Neural progenitor cell (in vitro differentiated cells): ENCODE measurements around the gene ACTR3. TPM values are rescaled to one million over a fixed set of nuclear protein-coding genes. Genes with fewer than 3 reads are reported as not detected.

Experiments used
- DNase-seq: peaks from one replicate; pipeline ENCODE4 v3.0.0-alpha.2; 2016; ENCODE audit warnings: low spot score
- H2AFZ ChIP-seq: fragments of 200-600 bp; sonication (generic); replicated peaks from 2 replicates; pipeline ENCODE4 v1.6.1; 2016; ENCODE audit warnings: antibody characterized with exemption
- H3F3A ChIP-seq: fragments of 200-600 bp; sonication (generic); 2 replicates; pipeline ENCODE4 v1.6.1; 2016; ENCODE audit warnings: antibody characterized with exemption, low read depth
- H3K27ac ChIP-seq: fragments of 200-600 bp; sonication (generic); 2 replicates; pipeline ENCODE4 v1.5.1; 2016; ENCODE audit warnings: mild to moderate bottlenecking
- H3K27me3 ChIP-seq: fragments of 200-600 bp; sonication (generic); 2 replicates; pipeline ENCODE4 v1.6.1; 2016; ENCODE audit warnings: mild to moderate bottlenecking, moderate library complexity
- H3K36me3 ChIP-seq: fragments of 200-600 bp; sonication (generic); 2 replicates; pipeline ENCODE4 v1.5.1; 2016
- H3K4me1 ChIP-seq: fragments of 200-600 bp; sonication (generic); 2 replicates; pipeline ENCODE4 v1.6.1; 2016; ENCODE audit warnings: mixed run types
- H3K4me2 ChIP-seq: fragments of 200-600 bp; sonication (generic); 2 replicates; pipeline ENCODE4 v1.6.1; 2016
- H3K4me3 ChIP-seq: fragments of 200-600 bp; sonication (generic); 2 replicates; pipeline ENCODE4 v1.5.1; 2016
- H3K79me2 ChIP-seq: fragments of 200-600 bp; sonication (generic); 2 replicates; pipeline ENCODE4 v1.6.1; 2016; ENCODE audit warnings: low read depth
- H3K9ac ChIP-seq: fragments of 200-600 bp; sonication (generic); 2 replicates; pipeline ENCODE4 v1.6.1; 2016
- H3K9me3 ChIP-seq: fragments of 200-600 bp; sonication (generic); 2 replicates; pipeline ENCODE4 v1.5.1; 2016; ENCODE audit warnings: low read depth
- H4K20me1 ChIP-seq: fragments of 200-600 bp; sonication (generic); 2 replicates; pipeline ENCODE4 v1.6.1; 2016; ENCODE audit warnings: low read depth
- H3K27ac Mint-ChIP-seq: 3 replicates; pipeline ENCODE4 v1.8.0; 2021; ENCODE audit warnings: mixed read lengths
- H3K27me3 Mint-ChIP-seq: 2 replicates; pipeline ENCODE4 v1.8.0; 2022; ENCODE audit warnings: low read depth, mild to moderate bottlenecking, inconsistent platforms, moderate library complexity, mixed read lengths; ENCODE audit not compliant: insufficient read depth
- H3K36me3 Mint-ChIP-seq: 3 replicates; pipeline ENCODE4 v1.8.0; 2021; ENCODE audit warnings: mixed read lengths
- H3K4me1 Mint-ChIP-seq: 3 replicates; pipeline ENCODE4 v1.8.0; 2021; ENCODE audit warnings: mixed read lengths
- H3K4me3 Mint-ChIP-seq: 3 replicates; pipeline ENCODE4 v1.8.0; 2021; ENCODE audit warnings: mild to moderate bottlenecking, moderate library complexity, mixed read lengths
- H3K9me3 Mint-ChIP-seq: 3 replicates; pipeline ENCODE4 v1.8.0; 2020; ENCODE audit warnings: mixed read lengths
- EZH2 ChIP-seq: fragments of 200-600 bp; sonication (generic); IDR thresholded peaks from 2 replicates; pipeline ENCODE4 v1.6.1; 2017; ENCODE audit warnings: antibody characterized with exemption, mild to moderate bottlenecking, moderate library complexity
- EZH2phosphoT487 ChIP-seq: fragments of 200-600 bp; sonication (generic); IDR thresholded peaks from 2 replicates; pipeline ENCODE4 v1.6.1; 2017; ENCODE audit warnings: antibody characterized with exemption
- total RNA-seq: library from RNA; depleted of rRNA; stranded (reverse); fragments of >200 nt; gene quantifications from 2 replicates; pipeline ENCODE4 v1.2.3, GENCODE V29; 2015; ENCODE audit warnings: low replicate concordance
- TF ChIP-seq, protein P1 (sequence below): fragments of 200-600 bp; sonication (generic); IDR thresholded peaks from 2 replicates; pipeline ENCODE4 v1.5.1; 2017; ENCODE audit warnings: antibody characterized with exemption, mild to moderate bottlenecking

Gene ACTR3
- total RNA-seq, 1 donor from 2014 or later = 175 TPM

DNA sequence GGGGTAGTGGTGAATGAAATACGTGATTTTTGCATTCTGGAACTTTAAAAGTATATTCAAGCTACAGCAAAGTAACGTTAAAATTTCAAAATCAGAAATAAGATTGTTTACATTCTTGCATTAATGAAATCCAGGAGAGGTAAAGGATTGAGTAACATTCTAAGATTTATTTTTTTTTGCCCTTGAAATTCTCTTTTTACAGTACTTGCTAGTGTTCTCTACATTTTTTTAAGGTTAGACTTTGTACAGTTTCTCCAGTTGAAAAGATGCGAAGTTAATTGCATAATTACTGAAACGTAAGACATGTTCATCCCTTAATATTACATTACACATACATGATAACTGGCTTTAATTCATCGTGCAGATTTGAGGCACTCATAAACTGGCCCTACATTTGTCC, 74.5 kb downstream of the ACTR3 start:
- no peaks in the 10 kb centered on the region for H3K4me1 ChIP-seq
- no peak overlapping the region for H3K4me3 Mint-ChIP-seq

DNA sequence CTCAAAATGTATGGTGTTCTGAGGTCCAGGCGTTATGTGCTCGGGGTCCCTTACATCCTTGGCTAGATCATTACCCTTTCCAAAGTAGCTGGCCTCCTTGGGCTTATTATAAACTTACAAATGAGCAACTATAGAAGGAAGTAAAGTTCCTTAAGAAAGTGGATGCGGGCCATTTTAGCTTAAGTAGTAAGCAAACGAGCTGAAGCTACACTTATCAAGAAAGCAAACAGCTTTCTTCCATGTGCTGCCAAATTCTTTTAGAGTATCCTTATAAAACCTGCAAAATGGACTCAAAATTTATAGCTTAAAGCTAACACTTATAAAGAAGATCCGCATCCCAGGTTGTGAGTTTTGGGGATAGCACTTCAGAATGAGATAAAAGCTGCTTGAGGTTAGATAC, 75.3 kb downstream of the ACTR3 start:
- H3K4me3 ChIP-seq = no peak overlapping the region
- H3K27ac Mint-ChIP-seq = no peak overlapping the region
- no peak overlapping the region for H3K4me2 ChIP-seq
- H3K27me3 ChIP-seq = no peaks in the 10 kb centered on the region
- no peaks in the 10 kb centered on the region for H3K4me1 ChIP-seq
- no peak for DNase-seq
- H3K4me1 Mint-ChIP-seq = peaks cover 9% of the 10 kb centered on the region
- no peak overlapping the region for H3K9ac ChIP-seq
- H3K27me3 Mint-ChIP-seq = no peaks in the 10 kb centered on the region
- H3K4me3 Mint-ChIP-seq = no peak overlapping the region
- H3K9me3 ChIP-seq = no peaks in the 10 kb centered on the region
- H3K36me3 Mint-ChIP-seq = peaks cover 2% of the 10 kb centered on the region
- H3K9me3 Mint-ChIP-seq = no peaks in the 10 kb centered on the region
- no peak overlapping the region for H2AFZ ChIP-seq
- H3K36me3 ChIP-seq = no peaks in the 10 kb centered on the region
- no peaks in the 10 kb centered on the region for H3K79me2 ChIP-seq
- TF ChIP-seq, protein P1, sequence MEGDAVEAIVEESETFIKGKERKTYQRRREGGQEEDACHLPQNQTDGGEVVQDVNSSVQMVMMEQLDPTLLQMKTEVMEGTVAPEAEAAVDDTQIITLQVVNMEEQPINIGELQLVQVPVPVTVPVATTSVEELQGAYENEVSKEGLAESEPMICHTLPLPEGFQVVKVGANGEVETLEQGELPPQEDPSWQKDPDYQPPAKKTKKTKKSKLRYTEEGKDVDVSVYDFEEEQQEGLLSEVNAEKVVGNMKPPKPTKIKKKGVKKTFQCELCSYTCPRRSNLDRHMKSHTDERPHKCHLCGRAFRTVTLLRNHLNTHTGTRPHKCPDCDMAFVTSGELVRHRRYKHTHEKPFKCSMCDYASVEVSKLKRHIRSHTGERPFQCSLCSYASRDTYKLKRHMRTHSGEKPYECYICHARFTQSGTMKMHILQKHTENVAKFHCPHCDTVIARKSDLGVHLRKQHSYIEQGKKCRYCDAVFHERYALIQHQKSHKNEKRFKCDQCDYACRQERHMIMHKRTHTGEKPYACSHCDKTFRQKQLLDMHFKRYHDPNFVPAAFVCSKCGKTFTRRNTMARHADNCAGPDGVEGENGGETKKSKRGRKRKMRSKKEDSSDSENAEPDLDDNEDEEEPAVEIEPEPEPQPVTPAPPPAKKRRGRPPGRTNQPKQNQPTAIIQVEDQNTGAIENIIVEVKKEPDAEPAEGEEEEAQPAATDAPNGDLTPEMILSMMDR = no peak
- no peak for TF ChIP-seq EZH2phosphoT487
- TF ChIP-seq EZH2 = no peak
- no peaks in the 10 kb centered on the region for H4K20me1 ChIP-seq
- H3K27ac ChIP-seq = no peak overlapping the region
- no peaks in the 10 kb centered on the region for H3F3A ChIP-seq

More for the DNA sequence above, 74.5 kb downstream of the ACTR3 start:
- H3K36me3 Mint-ChIP-seq = peaks cover 2% of the 10 kb centered on the region
- Histone ChIP-seq H2AFZ (no peak overlapping the region), H3K9ac (no peak overlapping the region), H3K27ac (no peak overlapping the region), H3K4me2 (no peak overlapping the region), H3K9me3 (no peaks in the 10 kb centered on the region), H4K20me1 (no peaks in the 10 kb centered on the region), H3K79me2 (no peaks in the 10 kb centered on the region), H3K36me3 (no peaks in the 10 kb centered on the region), H3K4me3 (no peak overlapping the region), H3F3A (no peaks in the 10 kb centered on the region), H3K27me3 (no peaks in the 10 kb centered on the region)
- no peaks in the 10 kb centered on the region for H3K9me3 Mint-ChIP-seq
- no peak for DNase-seq
- TF ChIP-seq EZH2phosphoT487 (no peak), EZH2 (no peak)
- TF ChIP-seq, protein P1 = no peak
- H3K27me3 Mint-ChIP-seq = no peaks in the 10 kb centered on the region
- peaks cover 9% of the 10 kb centered on the region for H3K4me1 Mint-ChIP-seq
- H3K27ac Mint-ChIP-seq = no peak overlapping the region

DNA sequence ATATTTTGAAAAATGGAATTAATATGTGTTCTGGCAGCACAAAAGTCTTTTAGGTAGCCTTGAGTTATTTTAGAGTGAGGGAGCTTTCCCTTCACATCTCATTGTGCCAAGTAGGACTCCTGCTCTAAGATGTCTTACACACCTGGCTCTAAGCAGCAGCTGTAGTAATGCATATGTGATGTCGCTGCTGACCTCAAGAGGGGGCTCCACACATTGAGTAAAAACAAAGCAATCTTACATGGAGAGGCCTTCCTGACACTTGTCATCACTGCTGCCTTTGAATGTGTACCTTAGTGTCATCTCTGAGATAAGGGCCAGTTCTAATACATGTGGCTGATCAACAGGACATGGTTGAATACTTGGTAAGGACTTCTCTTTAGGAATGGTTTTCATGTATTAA, 75.8 kb downstream of the ACTR3 start:
- Histone ChIP-seq H3K27ac (no peak overlapping the region), H2AFZ (no peak overlapping the region), H3K4me3 (no peak overlapping the region), H3K36me3 (no peaks in the 10 kb centered on the region), H4K20me1 (no peaks in the 10 kb centered on the region), H3K4me1 (no peaks in the 10 kb centered on the region), H3K9me3 (no peaks in the 10 kb centered on the region), H3K27me3 (no peaks in the 10 kb centered on the region), H3K4me2 (no peak overlapping the region), H3F3A (no peaks in the 10 kb centered on the region), H3K9ac (no peak overlapping the region), H3K79me2 (no peaks in the 10 kb centered on the region)
- no peak for TF ChIP-seq EZH2phosphoT487
- TF ChIP-seq, protein P1 = peak; percentile 75
- DNase-seq = peak; percentile 62
- Mint-ChIP-seq H3K9me3 (no peaks in the 10 kb centered on the region), H3K4me1 (peaks cover 9% of the 10 kb centered on the region), H3K27ac (no peak overlapping the region), H3K27me3 (no peaks in the 10 kb centered on the region), H3K4me3 (no peak overlapping the region), H3K36me3 (peaks cover under 1% of the 10 kb centered on the region)
